ENCODE measurements around the gene SH3TC2.

- TF ChIP-seq CTCF (conservative IDR thresholded peaks at IDR 0.05): no peak
- TF ChIP-seq EZH2 (IDR thresholded peaks at IDR 0.05; ENCODE audit: low read depth): no peak
These were observed 92.6 kb downstream of the SH3TC2 start for GRCh38 chr5:148970228-148970627.

All from PC-9 (cell line).